Measurements from ENCODE around the gene ZNF557. TPM values are rescaled to one million over a fixed set of nuclear protein-coding genes. Genes with fewer than 3 reads are reported as not detected.

ZNF557 gene
- total and polyA plus RNA-seq, 2 of the 4 experiments (the other 2 are of a cell fraction), result 3.7 to 21.1 TPM

- DNase-seq, result no peak
- Histone ChIP-seq H3K14ac (replicated peaks; ENCODE audit: low read depth, low read length) (no peak overlapping the region), H3K23ac (ENCODE audit: low read depth, low read length) (no peak overlapping the region), H3K36me3 (ENCODE audit: control insufficient read depth, insufficient read depth, low read length) (peaks cover 49% of the 10 kb centered on the region), H3K9me3 (ENCODE audit: control insufficient read depth, insufficient read depth, low read length) (peaks cover 27% of the 10 kb centered on the region), H3K9ac (ENCODE audit: low read depth, low read length) (no peak overlapping the region), H4K20me1 (ENCODE audit: insufficient read depth, low read length) (no peaks in the 10 kb centered on the region), H3K18ac (ENCODE audit: low read depth, low read length) (no peak overlapping the region), H3K4ac (ENCODE audit: low read depth, low read length) (no peak overlapping the region), H3K4me1 (ENCODE audit: control insufficient read depth, insufficient read depth, low read length) (no peaks in the 10 kb centered on the region), H3K79me1 (ENCODE audit: low read depth in 1 of 2, low read length in 2 of 2) (peaks cover 11 to 18% of the 10 kb centered on the region in 2 experiments), H3K56ac (ENCODE audit: extremely low read depth, insufficient read depth, low read length) (no peak overlapping the region), H4K8ac (ENCODE audit: low read depth in 2 of 2, low read length in 2 of 2) (no peak overlapping the region), H2AFZ (replicated peaks; ENCODE audit: low read length, poor library complexity) (no peak overlapping the region), H2AK5ac (ENCODE audit: low read depth, low read length) (no peak overlapping the region), H2BK15ac (ENCODE audit: low read depth, low read length) (no peak overlapping the region), H3K27me3 (ENCODE audit: control insufficient read depth, insufficient read depth, low read length) (no peaks in the 10 kb centered on the region), H3K27ac (ENCODE audit: insufficient read depth, low read length) (no peak overlapping the region), H4K5ac (ENCODE audit: low read depth, low read length) (no peak overlapping the region), H2BK120ac (ENCODE audit: low read depth, low read length) (no peak overlapping the region), H2BK20ac (ENCODE audit: low read depth, low read length) (no peak overlapping the region), H3K4me2 (ENCODE audit: low read depth, low read length) (no peak overlapping the region), H4K91ac (ENCODE audit: insufficient read depth, low read depth, low read length) (no peak overlapping the region), H2AK9ac (replicated peaks; ENCODE audit: low read depth, low read length, poor library complexity) (no peak overlapping the region), H3K9me1 (ENCODE audit: insufficient read depth, low read length) (no peaks in the 10 kb centered on the region), H2BK5ac (ENCODE audit: low read depth, low read length, poor library complexity, severe bottlenecking) (no peak overlapping the region), H3K4me3 (ENCODE audit: insufficient read depth, low read depth, low read length) (no peak overlapping the region)
- in situ Hi-C loops (cut with MboI; ENCODE audit: low sequenced_read_pairs), result no loop called here
- 88 to 100% methylated on average over 1 of the region's 6 CpGs for WGBS, 2 experiments (ENCODE audit: extremely low coverage in 2 of 2, insufficient read length in 1 of 2)
- ATAC-seq (ENCODE audit: low read depth), result no peak
- dilution Hi-C loops (cut with HindIII; ENCODE audit: low sequenced_read_pairs, unreplicated experiment), result no loop called here
- intact Hi-C loops (cut with micrococcal nuclease), result no loop called here
- no TSS peak for BruUV-seq (replicated peaks)
- TF ChIP-seq BHLHE40 (IDR thresholded peaks at IDR 0.05; ENCODE audit: low read depth, low read length) (no peak), CHD1 (IDR thresholded peaks at IDR 0.05; ENCODE audit: low read depth, low read length) (no peak), MAZ (IDR thresholded peaks at IDR 0.05; ENCODE audit: borderline replicate concordance, low read depth, low read length) (no peak), RCOR1 (IDR thresholded peaks at IDR 0.05; ENCODE audit: insufficient replicate concordance, low read length) (no peak), FOS (IDR thresholded peaks at IDR 0.05; ENCODE audit: low read depth, low read length) (no peak), RFX5 (IDR thresholded peaks at IDR 0.05; ENCODE audit: low read depth, low read length) (no peak), USF2 (IDR thresholded peaks at IDR 0.05; ENCODE audit: low read depth, low read length) (no peak), MXI1 (IDR thresholded peaks at IDR 0.05; ENCODE audit: borderline replicate concordance, low read depth, low read length) (no peak), POLR2A (IDR thresholded peaks at IDR 0.05; ENCODE audit: low read depth, low read length) (no peak), SMC3 (IDR thresholded peaks at IDR 0.05; ENCODE audit: low read depth, low read length) (no peak), CEBPB (IDR thresholded peaks at IDR 0.05; ENCODE audit: low read depth, low read length) (no peak), CTCF (conservative IDR thresholded peaks at IDR 0.05; ENCODE audit: low read depth, low read length) (no peak), NFE2L2 (IDR thresholded peaks at IDR 0.05; ENCODE audit: low read depth, low read length) (no peak), ELK1 (IDR thresholded peaks at IDR 0.05; ENCODE audit: borderline replicate concordance, low read depth, low read length) (no peak), MAFK (IDR thresholded peaks at IDR 0.05; ENCODE audit: low read depth, low read length) (no peak), RAD21 (IDR thresholded peaks at IDR 0.05; ENCODE audit: low read length) (no peak)
- ChIA-PET CTCF (no interaction called here), POLR2A (ENCODE audit: unreplicated experiment) (no interaction called here)
Observed at GRCh38 chr19:7072541-7072940, 3.0 kb downstream of the ZNF557 start.

Data from IMR-90 (cell line).